ENCODE measurements around the gene LPCAT4.

LPCAT4 gene

DNA sequence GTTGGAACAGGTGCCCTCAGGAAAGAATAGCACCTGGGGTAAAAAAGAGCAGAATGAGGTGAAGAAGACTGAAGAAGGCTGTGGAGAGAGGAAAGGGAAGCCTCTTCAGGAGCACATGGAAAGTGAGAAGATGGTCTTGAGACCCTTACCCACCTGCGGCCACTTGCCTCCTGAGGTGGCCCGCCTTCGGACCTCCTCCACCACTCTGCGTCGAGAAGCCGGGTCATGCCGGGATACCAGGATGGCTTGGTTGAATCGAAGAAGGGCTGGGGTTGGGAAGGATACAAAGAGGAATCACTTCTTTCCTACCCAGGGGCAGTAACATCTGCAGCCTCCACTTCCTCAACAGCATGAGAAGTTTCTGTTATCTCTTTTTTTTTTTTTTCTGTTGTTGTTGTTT, 3.0 kb downstream of the LPCAT4 start:
- TF ChIP-seq, protein P1, sequence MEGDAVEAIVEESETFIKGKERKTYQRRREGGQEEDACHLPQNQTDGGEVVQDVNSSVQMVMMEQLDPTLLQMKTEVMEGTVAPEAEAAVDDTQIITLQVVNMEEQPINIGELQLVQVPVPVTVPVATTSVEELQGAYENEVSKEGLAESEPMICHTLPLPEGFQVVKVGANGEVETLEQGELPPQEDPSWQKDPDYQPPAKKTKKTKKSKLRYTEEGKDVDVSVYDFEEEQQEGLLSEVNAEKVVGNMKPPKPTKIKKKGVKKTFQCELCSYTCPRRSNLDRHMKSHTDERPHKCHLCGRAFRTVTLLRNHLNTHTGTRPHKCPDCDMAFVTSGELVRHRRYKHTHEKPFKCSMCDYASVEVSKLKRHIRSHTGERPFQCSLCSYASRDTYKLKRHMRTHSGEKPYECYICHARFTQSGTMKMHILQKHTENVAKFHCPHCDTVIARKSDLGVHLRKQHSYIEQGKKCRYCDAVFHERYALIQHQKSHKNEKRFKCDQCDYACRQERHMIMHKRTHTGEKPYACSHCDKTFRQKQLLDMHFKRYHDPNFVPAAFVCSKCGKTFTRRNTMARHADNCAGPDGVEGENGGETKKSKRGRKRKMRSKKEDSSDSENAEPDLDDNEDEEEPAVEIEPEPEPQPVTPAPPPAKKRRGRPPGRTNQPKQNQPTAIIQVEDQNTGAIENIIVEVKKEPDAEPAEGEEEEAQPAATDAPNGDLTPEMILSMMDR (IDR thresholded peaks at IDR 0.05; ENCODE audit: insufficient read depth, missing control alignments), result no peak
- FAIRE-seq, result no peak
- DNase-seq (ENCODE audit: insufficient read length, low spot score), result no peak

GRCh38 chr15:34362047-34362773, 4.8 kb downstream of the LPCAT4 start:
- TF ChIP-seq, protein P1 (IDR thresholded peaks at IDR 0.05; ENCODE audit: insufficient read depth, missing control alignments), result no peak
- no peak for FAIRE-seq
- DNase-seq (ENCODE audit: insufficient read length, low spot score), result no peak

DNA sequence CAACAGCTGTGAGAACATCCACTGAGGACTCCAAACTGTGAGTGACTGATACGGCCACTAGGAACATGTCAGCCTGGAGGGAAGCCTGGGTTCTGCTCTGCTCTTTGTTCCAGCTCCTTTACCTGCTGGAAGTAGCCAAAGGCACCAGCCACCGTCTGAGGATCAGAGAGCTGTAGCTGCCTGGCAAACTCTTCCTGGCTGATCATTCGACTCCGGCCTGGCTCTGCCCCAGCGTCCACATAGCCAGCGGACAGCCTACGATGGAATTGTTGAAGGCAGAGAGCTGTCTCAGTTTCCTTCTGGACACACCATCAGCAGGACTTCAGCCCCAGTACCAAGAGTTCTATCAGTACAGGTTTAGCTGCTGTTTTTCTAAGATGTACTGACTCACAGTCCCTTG, 5.7 kb downstream of the LPCAT4 start:
- FAIRE-seq, result no peak
- TF ChIP-seq, protein P1 (IDR thresholded peaks at IDR 0.05; ENCODE audit: insufficient read depth, missing control alignments), result no peak
- no peak for DNase-seq (ENCODE audit: insufficient read length, low spot score)

DNA sequence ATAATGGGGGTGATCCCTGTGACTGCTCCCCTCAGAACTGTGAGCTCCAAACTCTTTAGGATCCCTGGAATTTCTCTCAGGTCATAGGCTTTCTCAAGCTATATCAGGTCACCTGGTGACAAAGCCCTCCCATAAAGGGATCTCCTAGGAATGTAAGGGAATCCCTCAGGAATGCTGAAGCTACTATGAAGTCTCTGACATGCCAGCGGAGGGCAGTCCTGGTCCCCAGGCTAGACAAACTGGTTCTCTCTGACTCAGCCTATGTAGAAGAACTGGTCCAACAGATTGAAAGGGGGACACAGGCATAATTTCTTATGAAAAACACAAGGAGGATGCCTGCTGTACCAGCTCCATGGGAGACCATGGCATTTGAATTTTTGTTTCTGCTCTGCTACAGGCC, 6.7 kb downstream of the LPCAT4 start:
- FAIRE-seq (no peak), DNase-seq (ENCODE audit: insufficient read length, low spot score) (no peak)
- TF ChIP-seq, protein P1 (IDR thresholded peaks at IDR 0.05; ENCODE audit: insufficient read depth, missing control alignments), result no peak

DNA sequence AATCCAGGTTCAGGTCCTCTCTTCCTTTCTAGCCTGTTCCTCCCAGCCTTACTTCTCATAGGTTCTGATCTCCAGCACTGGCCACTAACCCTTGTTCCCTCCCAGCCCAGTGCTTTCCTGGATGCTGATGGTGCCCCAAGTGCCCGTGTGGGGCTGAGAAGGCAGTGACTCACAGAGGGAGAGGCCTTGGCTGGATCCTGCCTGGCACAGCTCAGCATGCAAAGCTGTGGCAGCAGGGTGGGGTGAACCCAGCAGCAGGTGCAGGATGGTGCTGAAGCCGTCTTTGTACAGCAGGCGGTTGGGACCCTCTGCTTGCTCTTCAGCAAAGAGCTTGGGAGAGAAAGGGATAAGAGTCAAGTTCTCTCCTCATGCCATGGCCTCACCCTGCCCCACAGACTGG, 7.6 kb downstream of the LPCAT4 start:
- FAIRE-seq, result no peak
- DNase-seq (ENCODE audit: insufficient read length, low spot score), result no peak
- TF ChIP-seq, protein P1 (IDR thresholded peaks at IDR 0.05; ENCODE audit: insufficient read depth, missing control alignments), result no peak

- TF ChIP-seq, protein P1 (IDR thresholded peaks at IDR 0.05; ENCODE audit: insufficient read depth, missing control alignments), result no peak
- DNase-seq (ENCODE audit: insufficient read length, low spot score) (no peak), FAIRE-seq (no peak)
These were observed 8.0 kb downstream of the LPCAT4 start for GRCh38 chr15:34358948-34359347.

- TF ChIP-seq, protein P1 (IDR thresholded peaks at IDR 0.05; ENCODE audit: insufficient read depth, missing control alignments), result no peak
- FAIRE-seq (no peak), DNase-seq (ENCODE audit: insufficient read length, low spot score) (no peak)
These were observed 8.6 kb downstream of the LPCAT4 start for GRCh38 chr15:34358367-34358766.

All from D721Med (cell line).